GM19438 (cell line): ENCODE measurements around the gene DNAJC5.
"Not testable (repeated sequence)": the region's sequence is repeated elsewhere in the genome, so short reads cannot be mapped to it uniquely, and the experiment has no call there.

Experiments used
- ATAC-seq: cut with Tn5 transposase; IDR thresholded peaks from one replicate; pipeline ENCODE4 v1.9.1; 2021; ENCODE audit warnings: low read depth; ENCODE audit not compliant: unreplicated experiment

DNAJC5 gene

GRCh38 chr20:63950701-63951397, 55.9 kb downstream of the DNAJC5 start:
- no peak for ATAC-seq

DNA sequence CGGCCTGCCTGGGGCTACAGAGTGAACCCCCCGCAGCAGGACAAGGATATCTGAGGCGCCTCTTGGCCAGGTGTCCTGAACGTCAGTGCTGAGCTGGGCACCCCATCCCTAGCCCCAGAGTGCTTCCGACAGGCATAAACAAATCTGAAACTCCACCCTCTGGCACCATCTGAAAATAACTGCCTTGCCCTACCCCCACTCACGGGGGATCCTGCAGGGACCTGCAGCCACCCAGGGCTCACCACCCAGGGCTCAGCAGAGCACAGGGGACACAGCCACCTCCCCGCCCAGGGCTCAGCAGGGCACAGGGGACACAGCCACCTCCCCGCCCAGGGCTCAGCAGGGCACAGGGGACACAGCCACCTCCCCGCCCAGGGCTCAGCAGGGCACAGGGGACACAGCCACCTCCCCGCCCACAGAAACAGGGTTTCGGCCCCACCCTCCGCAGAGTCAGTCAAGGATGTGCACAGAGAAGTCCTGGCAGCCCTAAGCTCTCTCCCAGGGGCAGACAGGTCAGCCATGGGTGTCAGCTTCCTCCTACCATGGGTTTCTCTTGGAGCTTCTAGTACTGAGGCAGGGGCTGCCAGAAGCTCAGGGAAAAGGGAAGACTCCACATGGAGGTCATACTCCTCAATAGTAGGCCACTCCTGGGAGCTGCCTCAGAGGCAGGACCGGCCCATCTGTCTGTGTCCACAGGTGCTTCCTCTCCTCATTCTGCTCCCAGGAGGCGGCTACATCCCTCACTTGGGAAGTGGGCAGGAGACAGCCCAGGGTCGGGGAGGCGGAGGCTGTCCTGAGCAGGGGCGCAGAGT, 56.7 kb downstream of the DNAJC5 start:
- no peak for ATAC-seq

DNA sequence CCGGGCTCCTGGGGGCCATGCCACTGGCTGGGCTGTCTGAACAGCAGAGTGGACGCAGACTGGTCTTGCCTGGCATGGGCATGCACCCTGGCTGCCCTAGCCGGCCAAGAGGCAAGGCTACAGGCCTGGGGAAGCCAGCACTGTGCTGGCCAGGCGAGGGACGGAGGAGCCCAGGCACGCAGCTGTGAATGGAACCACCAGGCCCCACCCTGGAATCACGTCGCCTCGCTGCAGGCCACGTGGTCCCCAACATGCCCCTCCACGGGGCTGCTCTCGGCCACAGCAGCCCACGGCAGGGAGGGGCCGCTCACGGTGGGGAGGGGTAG, 57.2 kb downstream of the DNAJC5 start:
- no peak for ATAC-seq

GRCh38 chr20:63952769-63953168, 57.8 kb downstream of the DNAJC5 start:
- ATAC-seq: no peak

- ATAC-seq: no peak
These were observed 59.0 kb downstream of the DNAJC5 start for GRCh38 chr20:63953764-63954429.

DNA sequence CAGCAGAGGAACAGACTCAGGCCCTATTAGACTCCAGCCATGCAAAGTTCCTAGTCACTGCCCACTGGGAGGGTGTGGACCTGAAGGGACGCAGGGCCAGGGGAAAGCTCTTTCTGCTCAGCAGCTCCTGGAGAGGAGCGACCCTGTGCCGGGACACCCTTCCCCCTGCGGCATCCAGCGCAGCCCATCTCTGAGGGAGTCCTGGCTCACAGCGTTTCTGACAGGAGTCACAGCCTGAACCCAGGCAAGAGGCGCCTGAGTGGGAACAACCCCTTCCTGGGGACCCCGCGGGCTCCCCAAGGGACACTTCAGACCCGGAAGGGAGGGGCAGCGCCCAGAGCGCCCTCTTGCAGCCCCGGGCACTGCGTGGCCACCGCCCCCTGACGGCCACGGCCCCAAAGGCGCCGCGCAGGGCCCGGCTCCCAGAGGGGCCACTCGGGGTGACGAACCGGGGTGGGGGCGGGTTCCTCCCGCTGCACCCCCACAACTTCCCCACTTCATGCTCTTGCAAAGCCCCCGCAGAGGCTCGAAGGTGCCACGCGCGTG, 60.4 kb downstream of the DNAJC5 start:
- peak; percentile 19 for ATAC-seq

DNA sequence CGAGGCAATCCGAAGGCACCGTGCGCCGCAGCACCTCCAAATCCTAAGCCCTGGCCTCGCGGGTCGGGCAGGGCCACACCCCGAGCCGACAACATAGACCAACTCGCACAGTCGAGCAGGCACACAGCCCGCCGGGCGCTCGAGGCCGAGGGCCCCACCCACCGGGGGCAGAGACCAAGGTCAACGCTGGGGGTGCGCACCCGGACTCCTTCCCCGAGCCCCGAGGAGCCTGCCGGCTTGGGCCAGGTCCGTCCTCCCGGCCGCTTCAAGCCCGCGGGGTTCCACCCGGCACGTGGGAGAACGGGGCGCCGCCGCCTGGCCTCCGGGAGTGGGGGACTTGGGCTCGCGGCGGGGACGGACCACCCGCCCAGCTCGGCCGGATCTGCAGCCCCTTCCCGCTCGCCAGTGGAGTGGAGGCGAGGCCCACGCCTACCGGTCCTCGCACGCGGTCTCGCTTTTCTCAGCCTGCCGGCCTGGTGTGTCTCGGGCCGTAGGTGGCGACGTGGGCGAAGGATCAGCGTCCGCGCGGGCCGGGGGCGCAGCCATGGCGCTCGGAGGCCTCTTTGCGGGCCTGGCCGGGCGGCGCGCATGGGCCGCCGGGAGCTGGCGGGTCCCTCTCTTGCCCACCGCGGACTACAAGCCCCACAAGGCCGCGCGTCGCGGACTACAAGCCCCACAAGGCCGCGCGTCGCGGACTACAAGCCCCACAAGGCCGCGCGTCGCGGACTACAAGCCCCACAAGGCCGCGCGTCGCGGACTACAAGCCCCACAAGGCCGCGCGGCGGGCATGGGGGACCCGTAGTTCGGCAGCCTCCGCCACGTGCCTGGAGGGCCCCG, 61.1 kb downstream of the DNAJC5 start, which contains the start of gene UCKL1:
Gene UCKL1, minus strand, starts transcription at position 590 of the 837 bp plus-strand sequence. Its CDS starts 44 bp downstream, at position 546.
- ATAC-seq: peak; percentile 57

GRCh38 chr20:63956664-63957003, 61.7 kb downstream of the DNAJC5 start:
- ATAC-seq: peak; percentile 7

GRCh38 chr20:63957004-63957689, 62.2 kb downstream of the DNAJC5 start:
- peak; percentile 19 for ATAC-seq

GRCh38 chr20:63957690-63958441, 62.9 kb downstream of the DNAJC5 start:
- ATAC-seq: no peak

DNA sequence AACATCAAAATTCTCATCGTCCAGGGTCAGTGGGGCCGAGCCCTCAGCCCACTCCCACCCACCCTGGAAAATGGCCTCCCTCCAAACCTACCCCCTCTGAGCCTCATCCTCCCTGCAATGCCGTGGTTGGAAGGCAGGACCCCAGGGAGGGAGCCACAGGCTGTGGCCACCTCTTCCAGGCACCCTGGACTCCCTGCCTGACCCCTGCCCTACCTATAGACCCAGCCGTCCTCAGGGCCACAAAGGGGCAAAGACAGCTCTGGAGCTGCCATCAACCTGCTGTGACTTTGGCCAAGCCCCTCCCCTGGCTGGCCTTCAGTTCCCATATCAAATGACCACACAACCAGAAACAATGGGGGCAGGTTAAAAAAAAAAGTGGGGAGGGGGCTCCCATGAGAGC, 63.5 kb downstream of the DNAJC5 start:
- no peak for ATAC-seq

GRCh38 chr20:63958964-63959698, 64.2 kb downstream of the DNAJC5 start:
- ATAC-seq: no peak

GRCh38 chr20:63959699-63960075, 64.8 kb downstream of the DNAJC5 start:
- no peak for ATAC-seq

DNA sequence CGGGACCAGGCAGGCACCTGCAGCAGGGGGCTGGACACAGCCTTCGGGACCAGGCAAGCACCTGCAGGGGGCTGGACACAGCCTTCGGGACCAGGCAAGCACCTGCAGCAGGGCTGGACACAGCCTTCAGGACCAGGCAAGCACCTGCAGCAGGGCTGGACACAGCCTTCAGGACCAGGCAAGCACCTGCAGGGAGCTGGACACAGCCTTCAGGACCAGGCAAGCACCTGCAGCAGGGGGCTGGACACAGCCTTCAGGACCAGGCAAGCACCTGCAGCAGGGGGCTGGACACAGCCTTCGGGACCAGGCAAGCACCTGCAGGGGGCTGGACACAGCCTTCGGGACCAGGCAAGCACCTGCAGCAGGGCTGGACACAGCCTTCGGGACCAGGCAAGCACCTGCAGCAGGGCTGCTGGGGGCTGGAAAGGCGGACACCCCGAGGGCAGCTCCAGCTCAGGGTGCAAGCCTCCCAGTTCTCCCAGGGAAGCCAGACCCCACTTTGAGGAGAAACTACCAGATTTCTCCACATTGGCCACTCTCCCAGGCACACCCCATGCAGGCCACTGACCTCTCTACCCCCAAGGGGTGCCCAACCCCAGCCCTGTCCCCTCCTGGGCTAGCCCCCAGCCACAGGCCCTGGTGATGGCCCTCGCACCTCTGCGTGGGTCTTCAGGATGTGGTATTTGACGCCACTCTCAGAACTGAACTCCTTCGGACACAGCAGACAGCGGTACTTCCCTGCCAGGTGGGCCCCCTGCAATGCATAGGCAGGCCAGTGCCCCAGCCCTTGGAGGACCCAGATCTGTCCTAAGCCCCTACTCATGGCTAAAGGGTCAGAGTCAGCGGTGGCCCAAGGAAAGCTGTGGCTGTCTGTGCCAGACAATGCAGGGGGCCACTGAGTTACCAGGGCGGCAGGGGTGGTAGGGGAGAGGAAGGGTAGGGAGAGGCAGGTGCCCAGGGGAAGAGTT, 66.0 kb downstream of the DNAJC5 start:
- not testable (repeated sequence) for ATAC-seq

- ATAC-seq: no peak
These were observed 66.9 kb downstream of the DNAJC5 start for GRCh38 chr20:63961664-63962425.

DNA sequence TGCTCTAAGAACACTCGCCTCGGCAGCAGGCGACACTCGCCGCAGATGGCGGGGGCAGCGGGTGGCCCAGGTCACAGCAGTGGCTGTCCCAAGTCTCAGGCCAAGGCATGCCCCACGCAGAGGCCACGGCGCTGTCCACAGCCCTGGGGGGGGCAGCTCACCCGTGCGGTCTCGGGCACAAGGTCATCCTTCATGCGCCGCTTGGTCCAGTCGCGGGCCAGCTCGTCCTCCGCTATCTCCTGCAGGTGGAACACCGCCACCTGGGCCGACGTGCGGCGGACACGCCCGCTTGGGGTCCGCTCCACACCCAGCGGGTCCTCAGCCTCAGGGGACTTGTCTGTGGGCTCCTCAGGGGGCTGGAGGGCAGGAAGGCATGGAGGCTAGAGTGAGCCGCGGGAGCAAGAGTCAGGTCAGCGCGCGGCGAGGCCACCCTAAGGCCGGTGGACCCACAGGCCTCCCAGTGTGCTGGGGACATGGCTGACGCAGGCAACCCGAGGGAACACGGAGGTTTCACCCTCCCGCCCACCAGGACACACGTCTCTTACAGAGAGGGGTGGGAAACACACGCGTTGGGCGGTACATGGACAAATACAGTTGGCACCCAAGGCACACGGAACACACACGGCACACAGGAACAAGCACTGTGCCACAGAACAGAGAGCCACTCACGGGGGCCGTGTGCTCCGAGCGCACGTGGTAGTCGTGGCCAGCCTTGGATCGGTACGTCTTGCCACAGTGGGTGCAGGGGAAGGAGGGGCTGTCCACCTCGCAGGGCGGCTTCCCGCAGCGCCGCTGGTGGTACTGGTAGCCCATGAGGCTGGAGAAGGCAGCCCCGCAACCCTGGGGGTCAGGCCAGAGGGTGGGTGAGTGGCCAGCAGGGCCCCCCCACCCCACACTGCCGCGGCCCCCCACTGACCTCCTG, 67.8 kb downstream of the DNAJC5 start:
- no peak for ATAC-seq
